Caco-2 (cell line): Measurements from ENCODE around the gene HMCN1. TPM values are rescaled to one million over a fixed set of nuclear protein-coding genes. Genes with fewer than 3 reads are reported as not detected.

Experiments used
- BruUV-seq: library from RNA; stranded (reverse); fragments of 400-500 nt; replicated peaks from 2 replicates; lab custom pipeline; 2021; lab: Mats Ljungman, UMichigan
- CTCF ChIA-PET: fragments of 300-600 bp; sonication (Branson Sonifier 250); formaldehyde crosslinking; loops from one replicate; lab custom pipeline; 2022; ENCODE audit warnings: antibody characterized with exemption; lab: Charles Lee
- POLR2A ChIA-PET: fragments of 300-600 bp; sonication (Branson Sonifier 250); formaldehyde crosslinking; loops from one replicate; lab custom pipeline; 2022; ENCODE audit warnings: antibody characterized with exemption; lab: Charles Lee
- DNase-seq, 2 experiments: peaks; one replicate each; pipeline versions ENCODE4 v3.0.0 to v3.0.0-alpha.2; 2020 to 2022
- H3K27me3 ChIP-seq: replicated peaks from 2 replicates; pipeline ENCODE4 v1.6.0; 2011; ENCODE audit warnings: low read length; ENCODE audit not compliant: control insufficient read depth, insufficient read depth
- H3K36me3 ChIP-seq: 2 replicates; pipeline ENCODE4 v1.5.1; 2011; ENCODE audit warnings: low read length; ENCODE audit not compliant: control insufficient read depth, insufficient read depth
- H3K4me1 ChIP-seq: fragments of 250-450 bp; sonication (Bioruptor Pico); 2 replicates; pipeline ENCODE4 v1.5.1; 2020; ENCODE audit warnings: mild to moderate bottlenecking
- H3K4me3 ChIP-seq: 2 replicates; pipeline ENCODE4 v1.5.1; 2011; ENCODE audit warnings: low read depth, mild to moderate bottlenecking, control low read depth, low read length
- H3K9me3 ChIP-seq: fragments of 250-450 bp; sonication (Bioruptor Pico); 2 replicates; pipeline ENCODE4 v1.5.1; 2020; ENCODE audit warnings: mild to moderate bottlenecking, moderate library complexity
- H3K27ac Mint-ChIP-seq: one replicate; pipeline ENCODE4 v1.8.0; 2022; ENCODE audit warnings: mixed read lengths; ENCODE audit not compliant: unreplicated experiment
- H3K27me3 Mint-ChIP-seq: one replicate; pipeline ENCODE4 v1.8.0; 2022; ENCODE audit warnings: mixed read lengths; ENCODE audit not compliant: insufficient read depth, unreplicated experiment
- H3K36me3 Mint-ChIP-seq: one replicate; pipeline ENCODE4 v1.8.0; 2022; ENCODE audit warnings: mild to moderate bottlenecking, mixed read lengths; ENCODE audit not compliant: insufficient read depth, unreplicated experiment
- H3K4me1 Mint-ChIP-seq: one replicate; pipeline ENCODE4 v1.8.0; 2022; ENCODE audit warnings: low read depth, mixed read lengths; ENCODE audit not compliant: unreplicated experiment
- H3K4me3 Mint-ChIP-seq: one replicate; pipeline ENCODE4 v1.8.0; 2022; ENCODE audit warnings: mild to moderate bottlenecking, moderate library complexity, mixed read lengths; ENCODE audit not compliant: unreplicated experiment
- H3K9me3 Mint-ChIP-seq: one replicate; pipeline ENCODE4 v1.8.0; 2022; ENCODE audit warnings: mixed read lengths; ENCODE audit not compliant: unreplicated experiment
- intact Hi-C: fragments of 100-400 bp; cut with micrococcal nuclease; formaldehyde crosslinking; loops from one replicate; pipeline ENCODE4 v1.10.0; 2022; ENCODE audit not compliant: unreplicated experiment
- total RNA-seq: library from RNA; stranded (reverse); gene quantifications from 2 replicates; pipeline ENCODE4 v1.2.3, GENCODE V29; 2022
- TF ChIP-seq, protein P1 (sequence below), 2 experiments: fragments of 200-600 bp in 1 of 2; IDR thresholded peaks; 1 replicate in 1 of 2; 2 replicates in 1 of 2; pipeline versions ENCODE4 v1.5.1 to v1.8.0; 2011 to 2022; ENCODE audit warnings: antibody characterized with exemption in 1 of 2, control low read depth in 1 of 2, inconsistent platforms in 1 of 2, low read depth in 1 of 2, low read length in 1 of 2, mild to moderate bottlenecking in 1 of 2, moderate library complexity in 1 of 2; ENCODE audit not compliant: insufficient read depth in 1 of 2, severe bottlenecking in 1 of 2, unreplicated experiment in 1 of 2

Gene HMCN1
- total RNA-seq, 1 experiment from 2014 or later, result 0.02 TPM

DNA sequence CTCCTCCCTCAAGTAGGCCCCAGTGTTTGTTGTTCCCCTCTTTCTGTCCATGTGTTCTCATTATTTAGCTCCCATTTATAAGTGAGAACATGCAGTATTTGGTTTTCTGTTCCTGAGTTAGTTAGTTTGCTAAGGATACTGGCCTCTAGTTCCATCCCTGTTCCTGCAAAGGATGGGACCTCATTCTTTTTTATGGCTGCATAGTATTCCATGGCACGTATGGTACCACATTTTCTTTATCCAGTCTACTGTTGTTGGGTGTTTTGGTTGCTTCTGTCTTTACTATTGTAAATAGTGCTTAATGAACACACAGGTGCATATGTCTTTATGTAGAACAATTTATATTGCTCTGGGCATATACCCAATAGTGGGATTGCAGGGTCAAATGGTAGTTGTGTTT lies 408.0 kb downstream of the HMCN1 start:
- Mint-ChIP-seq H3K9me3 (no peaks in the 10 kb centered on the region), H3K27ac (no peak overlapping the region), H3K4me1 (no peaks in the 10 kb centered on the region), H3K4me3 (no peak overlapping the region), H3K36me3 (no peaks in the 10 kb centered on the region), H3K27me3 (peaks cover 3% of the 10 kb centered on the region)
- CTCF ChIA-PET, result no interaction called here
- intact Hi-C loops, result no loop called here
- no TSS peak for BruUV-seq
- H3K4me1 ChIP-seq, result no peaks in the 10 kb centered on the region
- H3K36me3 ChIP-seq, result no peaks in the 10 kb centered on the region
- POLR2A ChIA-PET, result no interaction called here
- DNase-seq, result no peak
- H3K4me3 ChIP-seq, result no peak overlapping the region
- no peaks in the 10 kb centered on the region for H3K9me3 ChIP-seq
- H3K27me3 ChIP-seq, result no peaks in the 10 kb centered on the region
- TF ChIP-seq, protein P1, sequence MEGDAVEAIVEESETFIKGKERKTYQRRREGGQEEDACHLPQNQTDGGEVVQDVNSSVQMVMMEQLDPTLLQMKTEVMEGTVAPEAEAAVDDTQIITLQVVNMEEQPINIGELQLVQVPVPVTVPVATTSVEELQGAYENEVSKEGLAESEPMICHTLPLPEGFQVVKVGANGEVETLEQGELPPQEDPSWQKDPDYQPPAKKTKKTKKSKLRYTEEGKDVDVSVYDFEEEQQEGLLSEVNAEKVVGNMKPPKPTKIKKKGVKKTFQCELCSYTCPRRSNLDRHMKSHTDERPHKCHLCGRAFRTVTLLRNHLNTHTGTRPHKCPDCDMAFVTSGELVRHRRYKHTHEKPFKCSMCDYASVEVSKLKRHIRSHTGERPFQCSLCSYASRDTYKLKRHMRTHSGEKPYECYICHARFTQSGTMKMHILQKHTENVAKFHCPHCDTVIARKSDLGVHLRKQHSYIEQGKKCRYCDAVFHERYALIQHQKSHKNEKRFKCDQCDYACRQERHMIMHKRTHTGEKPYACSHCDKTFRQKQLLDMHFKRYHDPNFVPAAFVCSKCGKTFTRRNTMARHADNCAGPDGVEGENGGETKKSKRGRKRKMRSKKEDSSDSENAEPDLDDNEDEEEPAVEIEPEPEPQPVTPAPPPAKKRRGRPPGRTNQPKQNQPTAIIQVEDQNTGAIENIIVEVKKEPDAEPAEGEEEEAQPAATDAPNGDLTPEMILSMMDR (IDR thresholded peaks at IDR 0.05; ENCODE audit: insufficient read depth in 1 of 2, low read depth in 1 of 2, low read length in 1 of 2, severe bottlenecking in 1 of 2, unreplicated experiment in 1 of 2), result no peak

GRCh38 chr1:186142916-186143315 lies 408.7 kb downstream of the HMCN1 start:
- BruUV-seq, result no TSS peak
- H3K4me3 Mint-ChIP-seq, result no peak overlapping the region
- Histone ChIP-seq H3K4me3 (no peak overlapping the region), H3K4me1 (no peaks in the 10 kb centered on the region), H3K27me3 (no peaks in the 10 kb centered on the region), H3K36me3 (no peaks in the 10 kb centered on the region), H3K9me3 (no peaks in the 10 kb centered on the region)
- peaks cover 3% of the 10 kb centered on the region for H3K27me3 Mint-ChIP-seq
- ChIA-PET POLR2A (no interaction called here), CTCF (no interaction called here)
- H3K36me3 Mint-ChIP-seq, result no peaks in the 10 kb centered on the region
- H3K27ac Mint-ChIP-seq, result no peak overlapping the region
- no peaks in the 10 kb centered on the region for H3K4me1 Mint-ChIP-seq
- intact Hi-C loops, result no loop called here
- no peaks in the 10 kb centered on the region for H3K9me3 Mint-ChIP-seq
- TF ChIP-seq, protein P1 (IDR thresholded peaks at IDR 0.05; ENCODE audit: insufficient read depth in 1 of 2, low read depth in 1 of 2, low read length in 1 of 2, severe bottlenecking in 1 of 2, unreplicated experiment in 1 of 2), result no peak
- DNase-seq, result no peak

DNA sequence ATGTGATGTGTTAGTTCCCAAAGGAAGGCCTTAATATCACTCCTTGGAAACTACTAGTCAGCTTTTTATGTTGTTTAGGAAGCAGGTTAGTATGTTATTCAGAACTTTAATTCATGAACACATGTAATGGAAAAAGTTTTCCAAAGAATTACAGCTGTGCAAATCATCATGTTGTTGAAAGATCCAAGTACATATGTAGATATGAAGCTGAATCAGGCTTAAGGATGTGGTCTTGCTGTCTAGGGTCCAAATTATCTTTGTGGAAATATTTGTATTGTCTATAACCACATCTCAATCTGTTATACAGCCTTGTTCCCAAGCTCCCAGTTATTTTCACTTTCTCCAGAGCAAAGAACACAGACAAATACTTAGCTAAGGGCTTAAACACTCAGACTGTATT lies 409.3 kb downstream of the HMCN1 start:
- H3K4me3 Mint-ChIP-seq, result no peak overlapping the region
- H3K36me3 Mint-ChIP-seq, result no peaks in the 10 kb centered on the region
- no peaks in the 10 kb centered on the region for H3K9me3 Mint-ChIP-seq
- Histone ChIP-seq H3K36me3 (no peaks in the 10 kb centered on the region), H3K4me3 (no peak overlapping the region), H3K27me3 (no peaks in the 10 kb centered on the region), H3K9me3 (no peaks in the 10 kb centered on the region), H3K4me1 (no peaks in the 10 kb centered on the region)
- H3K27me3 Mint-ChIP-seq, result peaks cover 2% of the 10 kb centered on the region
- ChIA-PET CTCF (no interaction called here), POLR2A (no interaction called here)
- no peaks in the 10 kb centered on the region for H3K4me1 Mint-ChIP-seq
- no peak for DNase-seq
- intact Hi-C loops, result no loop called here
- no peak overlapping the region for H3K27ac Mint-ChIP-seq
- TF ChIP-seq, protein P1 (IDR thresholded peaks at IDR 0.05; ENCODE audit: insufficient read depth in 1 of 2, low read depth in 1 of 2, low read length in 1 of 2, severe bottlenecking in 1 of 2, unreplicated experiment in 1 of 2), result no peak
- no TSS peak for BruUV-seq
